GDM1 (cell line): Measurements from ENCODE around the gene CERS6.
"Not testable (repeated sequence)": the region's sequence is repeated elsewhere in the genome, so short reads cannot be mapped to it uniquely, and the experiment has no call there.

ENCODE experiments used
- DNase-seq: peaks from one replicate; lab custom pipeline; 2025; lab: John Stamatoyannopoulos, UW

Gene CERS6

GRCh38 chr2:168501466-168502065 is 45.5 kb downstream of the CERS6 start:
- no peak for DNase-seq

- DNase-seq, result not testable (repeated sequence)
These were observed 46.8 kb downstream of the CERS6 start for GRCh38 chr2:168502852-168503251.

GRCh38 chr2:168503901-168504300 is 47.8 kb downstream of the CERS6 start:
- no peak for DNase-seq

- no peak for DNase-seq
These were observed 48.3 kb downstream of the CERS6 start for GRCh38 chr2:168504323-168504722.

- no peak for DNase-seq
These were observed 54.2 kb downstream of the CERS6 start for GRCh38 chr2:168510125-168510756.

- no peak for DNase-seq
These were observed 58.6 kb downstream of the CERS6 start for GRCh38 chr2:168514692-168515091.

GRCh38 chr2:168515502-168515901 is 59.4 kb downstream of the CERS6 start:
- no peak for DNase-seq

- no peak for DNase-seq
These were observed 61.7 kb downstream of the CERS6 start for GRCh38 chr2:168517816-168518215.

GRCh38 chr2:168518555-168519066 is 62.5 kb downstream of the CERS6 start:
- DNase-seq, result no peak

GRCh38 chr2:168519534-168520308 is 63.6 kb downstream of the CERS6 start:
- DNase-seq, result no peak

GRCh38 chr2:168521053-168521741 is 65.1 kb downstream of the CERS6 start:
- DNase-seq, result no peak

- DNase-seq, result no peak
These were observed 66.4 kb downstream of the CERS6 start for GRCh38 chr2:168522446-168522845.

- no peak for DNase-seq
These were observed 67.9 kb downstream of the CERS6 start for GRCh38 chr2:168524005-168524404.

GRCh38 chr2:168525020-168525419 is 68.9 kb downstream of the CERS6 start:
- no peak for DNase-seq

GRCh38 chr2:168525716-168526446 is 69.8 kb downstream of the CERS6 start:
- no peak for DNase-seq

GRCh38 chr2:168526641-168527040 is 70.6 kb downstream of the CERS6 start:
- DNase-seq, result no peak

- no peak for DNase-seq
These were observed 71.9 kb downstream of the CERS6 start for GRCh38 chr2:168528016-168528415.

GRCh38 chr2:168528469-168528868 is 72.4 kb downstream of the CERS6 start:
- DNase-seq, result no peak

GRCh38 chr2:168529054-168529833 is 73.2 kb downstream of the CERS6 start:
- DNase-seq, result no peak

GRCh38 chr2:168529900-168530561 is 74.0 kb downstream of the CERS6 start:
- DNase-seq, result no peak
